ENCODE measurements around the gene RERG.
"Not testable (repeated sequence)": the region's sequence is repeated elsewhere in the genome, so short reads cannot be mapped to it uniquely, and the experiment has no call there.

Gene RERG

DNA sequence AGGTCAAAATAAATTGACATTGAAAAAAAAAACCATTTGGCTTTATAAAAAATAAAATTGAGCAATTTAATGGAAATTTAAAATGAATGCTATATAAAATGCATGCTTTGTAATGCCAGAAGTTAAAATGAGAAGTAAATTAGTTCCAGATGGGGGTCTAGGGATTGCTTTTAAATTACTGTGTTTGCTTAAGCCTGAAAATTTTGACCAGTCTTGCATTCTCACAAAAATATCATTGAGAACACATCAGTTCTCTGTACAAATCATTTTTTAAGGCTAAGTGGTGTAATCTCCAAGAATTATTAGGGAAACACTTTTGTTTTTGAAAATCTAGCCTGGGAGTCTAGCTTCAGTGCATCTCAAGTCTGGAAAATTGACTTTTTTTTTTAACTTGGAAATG, 90.7 kb downstream of the RERG start:
- no peak for DNase-seq

DNA sequence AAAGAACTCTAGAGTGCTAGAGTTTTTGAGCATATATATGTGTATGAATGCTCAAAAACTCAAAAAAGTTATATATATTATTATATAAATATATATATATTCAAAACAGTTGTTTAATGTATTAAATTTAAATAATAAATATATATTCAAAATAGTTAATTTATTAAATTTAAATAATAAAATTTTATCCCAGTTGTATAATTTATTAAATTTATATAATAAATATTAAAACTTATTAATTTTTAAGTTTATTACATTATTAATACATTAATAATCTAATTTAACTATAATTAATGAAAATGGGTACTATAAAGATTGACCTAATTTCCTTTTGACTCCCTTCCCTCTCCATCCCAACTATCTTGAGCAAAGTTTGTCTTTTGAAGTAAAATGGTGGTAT, 97.8 kb downstream of the RERG start:
- no peak for DNase-seq

DNA sequence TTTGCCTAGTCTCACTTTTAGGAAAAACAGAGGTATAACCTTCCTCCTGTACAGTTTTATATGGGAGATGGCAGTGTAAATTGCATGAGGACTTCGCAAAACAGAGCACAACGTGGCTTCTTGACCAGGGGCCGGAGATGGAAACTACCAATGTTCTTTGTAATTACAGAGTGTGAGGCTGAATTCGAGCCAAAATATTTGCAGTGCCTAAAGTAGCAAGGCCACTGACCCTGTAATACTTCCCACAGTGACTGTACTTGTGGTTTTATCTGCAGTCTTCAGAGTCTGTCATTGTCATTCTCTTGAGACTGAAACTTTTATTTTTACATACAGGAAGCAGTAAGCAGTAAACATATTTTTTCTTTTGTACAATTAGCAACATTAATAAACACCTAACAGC, 98.9 kb downstream of the RERG start:
- DNase-seq = no peak

DNA sequence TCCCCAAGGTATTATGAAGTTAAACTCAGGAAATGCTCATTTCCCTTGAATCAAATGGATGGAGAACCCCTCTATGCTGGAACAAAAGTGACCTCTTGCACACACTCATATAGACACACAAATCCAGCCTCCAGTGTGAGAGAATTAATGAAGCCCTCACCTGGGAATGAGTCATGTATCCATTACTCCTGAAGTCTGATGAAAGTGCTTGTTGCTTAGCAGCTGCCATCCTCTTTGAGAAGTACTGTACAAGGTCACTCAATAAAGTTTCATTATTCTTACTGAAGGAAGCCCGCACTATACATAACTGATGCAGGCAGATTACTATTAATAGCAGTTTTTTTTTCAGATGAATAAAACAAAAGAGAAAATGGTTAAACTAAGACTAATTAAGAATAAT, 102.3 kb downstream of the RERG start:
- no peak for DNase-seq

DNA sequence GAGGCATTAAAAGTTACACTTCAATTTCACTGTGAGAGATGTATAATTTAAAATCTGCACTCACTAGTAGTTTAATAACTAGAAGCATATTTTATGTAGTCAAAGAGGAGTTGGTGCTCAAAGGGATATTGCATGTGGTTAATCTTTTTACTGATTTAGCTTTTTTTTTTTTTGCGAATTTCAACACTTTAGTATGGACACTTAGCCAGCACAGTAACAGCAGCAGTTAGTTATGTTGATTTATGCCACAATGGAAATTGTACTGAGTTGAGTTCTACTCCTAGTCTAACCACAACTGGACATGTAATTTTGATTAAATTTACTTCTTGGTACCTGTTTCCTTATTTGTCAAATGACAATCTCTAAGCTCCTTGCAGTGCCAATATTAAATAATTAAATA, 104.2 kb downstream of the RERG start:
- DNase-seq = no peak

DNA sequence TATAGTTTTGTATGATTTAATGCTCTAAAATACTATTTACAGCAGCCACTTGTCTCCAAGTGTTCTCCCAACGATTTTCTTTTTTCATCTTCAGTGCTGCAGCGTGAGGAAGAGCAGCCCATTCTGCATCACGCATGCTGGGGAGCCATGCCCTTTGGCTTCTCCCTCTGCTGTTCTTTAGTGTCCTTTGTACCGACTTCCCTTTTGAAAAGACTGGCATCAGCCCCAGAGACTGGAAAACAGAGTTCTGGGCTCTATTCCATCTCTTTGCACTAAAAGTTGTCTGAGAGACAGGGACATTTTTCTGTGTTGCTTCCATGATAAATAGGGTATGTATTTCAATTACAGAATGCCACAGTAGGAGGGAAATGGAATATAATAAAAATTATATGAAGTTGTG, 105.1 kb downstream of the RERG start:
- no peak for DNase-seq

DNA sequence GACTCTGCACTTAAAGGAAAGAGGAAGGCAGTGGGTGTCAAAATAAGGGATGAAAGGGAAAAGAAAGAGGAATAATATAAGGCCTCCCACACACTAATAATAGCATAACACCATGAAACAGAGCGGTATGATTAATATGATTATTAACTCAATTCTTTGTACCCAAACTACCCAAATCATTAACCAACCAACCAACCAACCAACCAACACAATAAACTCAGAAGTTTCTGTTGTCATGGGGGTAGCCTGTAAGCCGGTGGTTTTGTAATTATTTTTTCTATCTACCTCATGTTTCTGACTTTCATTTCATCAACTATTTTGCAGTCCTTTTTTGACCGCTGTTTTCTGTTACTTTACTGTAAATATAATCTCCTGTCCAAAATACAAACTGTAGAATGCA, 105.8 kb downstream of the RERG start:
- DNase-seq = no peak

DNA sequence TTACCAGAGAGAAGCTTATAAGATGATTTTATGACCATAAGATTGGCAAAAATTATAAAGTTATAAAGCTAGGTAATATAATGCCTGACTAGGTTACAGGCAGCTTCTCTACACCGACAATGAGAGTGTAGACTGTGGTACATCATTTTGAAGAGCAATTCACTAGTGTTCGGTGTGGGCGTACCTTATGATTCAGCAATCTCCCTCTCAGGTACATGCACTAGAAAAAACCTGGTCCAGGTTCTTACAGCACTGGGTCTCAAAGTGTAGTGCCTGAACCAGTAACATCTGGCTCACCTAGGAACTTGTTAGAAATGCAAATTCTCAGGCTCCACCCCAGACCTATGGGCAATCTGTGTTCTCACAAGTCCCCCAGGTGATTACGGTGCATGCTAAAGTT, 106.7 kb downstream of the RERG start:
- DNase-seq = no peak

DNA sequence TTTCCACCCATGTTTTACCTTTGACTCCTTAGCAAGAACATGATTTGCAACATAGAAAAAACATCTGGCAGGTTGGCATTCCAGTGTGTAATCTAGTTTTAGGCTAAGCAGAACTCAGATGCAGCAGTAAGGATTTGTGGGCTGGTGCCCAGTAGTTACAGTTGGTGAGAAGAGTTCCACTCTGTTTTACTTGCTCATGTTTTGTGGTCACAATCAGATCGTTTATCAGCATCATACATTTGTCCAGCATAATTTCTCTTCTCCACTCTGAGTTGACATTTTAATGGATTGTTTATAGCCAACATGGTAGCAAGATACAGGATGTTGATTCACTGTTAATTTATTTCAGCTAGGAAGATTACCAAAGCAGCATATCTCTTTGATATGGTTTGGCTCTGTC, 128.4 kb downstream of the RERG start:
- no peak for DNase-seq

DNA sequence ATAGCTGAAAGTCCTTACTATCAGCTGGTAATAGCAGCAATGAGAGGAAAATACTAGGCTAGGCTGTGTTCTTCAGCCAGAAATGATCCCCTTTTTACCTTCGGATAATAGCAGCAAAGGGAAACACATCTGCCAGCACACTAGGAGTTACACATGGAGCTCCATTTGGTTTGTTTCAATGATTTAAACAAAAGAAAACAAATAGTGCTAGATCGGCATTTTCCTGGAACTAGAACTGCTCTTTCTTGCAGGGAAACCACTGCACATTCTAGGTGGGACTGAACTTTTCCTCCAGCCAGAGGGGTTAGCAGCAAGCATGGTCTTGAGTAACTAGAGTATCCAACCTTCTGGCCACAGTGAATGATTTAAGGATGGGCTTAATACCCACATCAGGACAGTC, 130.8 kb downstream of the RERG start:
- DNase-seq = no peak

DNA sequence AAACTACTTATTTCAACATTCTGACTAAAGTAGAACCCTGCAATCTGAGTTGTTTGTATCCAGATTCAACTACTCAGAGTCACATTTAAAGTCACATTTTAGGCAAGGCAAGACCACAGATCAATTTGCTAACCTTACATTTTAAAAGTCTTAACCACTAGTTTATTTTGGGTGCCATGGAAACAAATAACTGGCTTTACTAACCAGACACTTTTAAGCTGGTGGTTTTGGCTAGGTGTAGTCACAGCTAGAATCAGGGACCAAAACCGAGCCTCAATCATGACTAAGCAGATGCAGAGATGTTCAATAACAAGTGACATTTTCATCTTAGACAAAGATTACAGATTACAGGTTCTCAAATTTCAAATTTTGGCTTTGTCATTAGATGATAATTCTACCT, 133.1 kb downstream of the RERG start:
- no peak for DNase-seq

DNA sequence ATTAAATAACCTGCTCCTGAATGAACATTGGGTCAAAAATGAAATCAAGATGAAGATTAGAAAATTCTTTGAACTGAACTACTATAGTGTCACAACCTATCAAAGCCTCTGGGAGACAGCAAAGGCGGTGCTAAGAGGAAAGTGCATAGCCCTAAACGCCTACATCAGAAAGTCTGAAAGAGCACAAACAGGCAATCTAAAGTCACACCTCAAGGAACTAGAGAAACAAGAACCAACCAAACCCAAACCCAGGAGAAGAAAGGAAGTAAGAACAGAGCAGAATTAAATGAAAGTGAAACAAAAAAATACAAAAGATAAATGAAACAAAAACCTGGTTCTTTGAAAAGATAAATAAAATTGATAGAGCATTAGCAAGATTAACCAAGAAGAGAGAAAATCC, 143.5 kb downstream of the RERG start:
- not testable (repeated sequence) for DNase-seq

DNA sequence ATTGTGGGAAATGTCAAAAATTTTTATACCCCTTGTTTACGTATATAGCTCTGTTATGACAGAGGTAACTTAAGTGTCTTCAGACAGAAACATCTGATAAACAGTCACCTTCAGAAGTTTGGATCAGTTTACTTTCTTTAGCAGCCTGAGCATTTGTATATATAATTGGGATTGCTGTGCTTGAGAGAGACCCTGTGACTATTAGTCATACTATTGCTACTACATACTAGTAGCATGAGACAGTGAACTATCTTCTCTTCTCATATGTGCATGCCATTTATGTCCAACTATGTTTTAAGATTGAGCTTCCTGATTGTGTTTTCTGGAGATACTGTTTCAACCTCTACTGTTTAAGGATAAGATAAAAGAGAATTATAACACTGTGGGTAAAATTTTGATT, 146.9 kb downstream of the RERG start:
- no peak for DNase-seq

DNA sequence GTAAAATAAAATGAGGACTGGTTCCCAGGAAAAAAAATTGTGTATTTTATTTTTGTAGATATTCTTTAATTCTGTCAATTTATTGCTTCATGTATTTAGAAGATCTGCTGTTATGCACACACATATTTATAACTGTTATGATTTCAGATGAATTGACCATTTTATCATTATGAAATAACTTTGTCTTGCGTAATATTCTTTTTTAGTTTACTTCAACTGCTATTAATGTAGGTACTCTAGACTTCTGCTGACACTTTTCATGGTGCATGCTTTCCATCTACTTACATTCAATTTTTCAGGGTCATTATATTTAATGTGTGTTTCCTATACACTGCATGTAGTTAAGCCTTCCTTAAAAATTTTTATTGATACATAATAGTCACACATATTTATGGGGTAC, 162.1 kb downstream of the RERG start:
- DNase-seq = no peak
